Astrocyte (in vitro differentiated cells and primary cell): ENCODE measurements around the gene ADGRG6.

Source experiments
- CTCF ChIP-seq: IDR thresholded peaks from 2 replicates; pipeline ENCODE4 v1.5.1; 2011; ENCODE audit warnings: low read depth, mild to moderate bottlenecking, inconsistent platforms, low read length, moderate library complexity; ENCODE audit not compliant: insufficient read depth
- EZH2 ChIP-seq: IDR thresholded peaks from 2 replicates; pipeline ENCODE4 v1.6.1; 2012; ENCODE audit warnings: mild to moderate bottlenecking, low read length, inconsistent platforms; ENCODE audit not compliant: insufficient read depth

DNA sequence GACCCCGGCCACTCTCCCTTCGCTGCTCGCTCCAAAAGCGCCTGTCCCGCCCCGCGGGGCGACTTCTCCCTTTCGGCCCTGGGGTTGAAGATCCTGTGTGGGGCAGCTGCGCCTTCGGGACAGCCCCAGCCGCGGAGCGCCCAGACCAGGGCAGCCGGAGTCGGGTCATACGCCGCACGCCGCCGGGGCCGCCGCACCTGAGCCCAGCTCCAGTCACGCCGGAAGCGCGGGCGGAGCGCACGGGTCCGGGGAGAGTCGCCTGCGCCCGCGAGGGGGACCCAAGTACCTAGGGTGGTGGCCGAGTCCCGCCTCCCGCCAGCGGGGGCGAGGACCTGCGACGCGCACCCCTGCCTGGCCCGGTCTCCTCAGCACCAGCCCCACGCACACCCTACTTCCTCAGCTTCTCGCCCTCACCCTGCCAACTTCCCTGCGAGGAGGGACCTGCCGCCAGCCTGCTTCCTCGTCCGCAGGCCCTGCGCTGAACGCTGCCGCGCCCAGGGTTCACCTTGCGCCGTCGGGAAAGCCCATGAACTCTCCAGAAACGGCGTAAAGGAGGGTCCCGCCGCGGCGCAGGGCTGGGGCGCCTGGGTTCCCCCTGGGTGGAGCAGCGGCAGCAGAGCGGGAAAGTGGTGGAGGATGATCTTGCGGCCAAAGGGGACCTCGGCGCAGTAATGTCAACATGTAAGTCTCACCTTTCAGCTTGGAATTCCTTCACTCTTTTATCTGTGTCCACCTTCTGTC is at the start of gene ADGRG6:
- TF ChIP-seq CTCF, result no peak
- no peak for TF ChIP-seq EZH2
